ENCODE results near the gene ZNF143.

Gene ZNF143

DNA sequence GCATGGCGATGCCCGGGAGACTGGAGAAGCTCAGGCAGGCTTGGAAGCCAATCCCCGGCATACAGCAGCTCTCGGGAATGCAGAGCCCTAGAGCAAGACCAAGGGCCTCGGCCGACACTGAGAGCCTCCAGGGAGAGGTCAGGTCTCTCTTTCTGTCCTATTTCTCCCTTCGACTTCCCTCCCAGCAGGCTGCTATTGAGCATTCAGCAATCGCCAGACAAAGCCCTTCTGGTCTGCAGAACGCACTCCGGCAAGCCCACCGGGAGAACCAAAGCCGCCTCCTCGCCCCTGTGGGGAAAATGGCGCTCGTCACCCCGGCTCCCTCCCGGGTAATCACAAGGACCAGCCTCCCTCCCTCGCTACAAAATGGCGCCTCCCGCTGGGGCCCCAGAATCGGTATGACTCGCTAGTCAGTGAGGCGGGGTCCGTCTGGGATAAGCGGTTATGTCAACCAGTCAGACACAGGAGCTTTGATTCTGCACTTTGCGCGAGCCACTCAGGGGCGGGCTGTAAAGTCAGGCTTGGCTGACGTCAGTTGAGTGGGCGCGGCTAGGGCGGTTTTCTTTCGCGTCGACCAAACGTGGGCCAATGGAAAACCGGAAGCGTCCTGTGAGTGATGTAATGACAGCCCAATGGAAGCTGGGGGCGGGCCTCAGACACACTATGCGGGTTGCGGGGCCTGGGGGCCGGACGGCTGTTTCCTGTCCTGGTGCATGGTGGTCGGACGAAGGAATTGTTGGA is at the start of gene ZNF143:
TSS of gene ZNF143 (plus strand) at position 691 of the 741 bp plus-strand sequence. CDS start 10,297 bp downstream, outside the sequence.
- Histone ChIP-seq H3K4me2 (ENCODE audit: low read depth, low read length, poor library complexity, severe bottlenecking) (peak within 1 kb of the TSS; percentile 84), H3K9me3 (ENCODE audit: insufficient read depth, low read depth, low read length) (no peaks in the 10 kb centered on the region), H3K4me1 (ENCODE audit: insufficient read depth, low read length, poor library complexity, severe bottlenecking) (peaks cover 24% of the 10 kb centered on the region), H3K9me2 (replicated peaks; ENCODE audit: low read depth, low read length) (no peaks in the 10 kb centered on the region), H4K20me1 (ENCODE audit: insufficient read depth, low read length, poor library complexity, severe bottlenecking) (no peaks in the 10 kb centered on the region), H2AFZ (ENCODE audit: low read length) (peak within 1 kb of the TSS; percentile 48; the same call in 1 of the 2 replicates), H3K27me3 (ENCODE audit: insufficient read depth, low read length, poor library complexity, severe bottlenecking) (peaks cover 5% of the 10 kb centered on the region), H3K36me3 (ENCODE audit: insufficient read depth, low read length) (no peaks in the 10 kb centered on the region), H3F3A (ENCODE audit: low read depth) (peaks cover 3% of the 10 kb centered on the region; the same call in 1 of the 2 replicates), H3K9ac (ENCODE audit: low read depth, low read length, poor library complexity, severe bottlenecking) (peak within 1 kb of the TSS; percentile 99), H3K4me3 (ENCODE audit: low read length, poor library complexity, severe bottlenecking) (peak within 1 kb of the TSS; percentile 95), H3K79me2 (ENCODE audit: insufficient read depth, low read length) (peaks cover 46% of the 10 kb centered on the region)
- TF ChIP-seq, protein P1, sequence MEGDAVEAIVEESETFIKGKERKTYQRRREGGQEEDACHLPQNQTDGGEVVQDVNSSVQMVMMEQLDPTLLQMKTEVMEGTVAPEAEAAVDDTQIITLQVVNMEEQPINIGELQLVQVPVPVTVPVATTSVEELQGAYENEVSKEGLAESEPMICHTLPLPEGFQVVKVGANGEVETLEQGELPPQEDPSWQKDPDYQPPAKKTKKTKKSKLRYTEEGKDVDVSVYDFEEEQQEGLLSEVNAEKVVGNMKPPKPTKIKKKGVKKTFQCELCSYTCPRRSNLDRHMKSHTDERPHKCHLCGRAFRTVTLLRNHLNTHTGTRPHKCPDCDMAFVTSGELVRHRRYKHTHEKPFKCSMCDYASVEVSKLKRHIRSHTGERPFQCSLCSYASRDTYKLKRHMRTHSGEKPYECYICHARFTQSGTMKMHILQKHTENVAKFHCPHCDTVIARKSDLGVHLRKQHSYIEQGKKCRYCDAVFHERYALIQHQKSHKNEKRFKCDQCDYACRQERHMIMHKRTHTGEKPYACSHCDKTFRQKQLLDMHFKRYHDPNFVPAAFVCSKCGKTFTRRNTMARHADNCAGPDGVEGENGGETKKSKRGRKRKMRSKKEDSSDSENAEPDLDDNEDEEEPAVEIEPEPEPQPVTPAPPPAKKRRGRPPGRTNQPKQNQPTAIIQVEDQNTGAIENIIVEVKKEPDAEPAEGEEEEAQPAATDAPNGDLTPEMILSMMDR (conservative IDR thresholded peaks at IDR 0.05; ENCODE audit: low read length) = no peak
- no peak for TF ChIP-seq EZH2phosphoT487 (IDR thresholded peaks at IDR 0.05; ENCODE audit: borderline replicate concordance)

DNA sequence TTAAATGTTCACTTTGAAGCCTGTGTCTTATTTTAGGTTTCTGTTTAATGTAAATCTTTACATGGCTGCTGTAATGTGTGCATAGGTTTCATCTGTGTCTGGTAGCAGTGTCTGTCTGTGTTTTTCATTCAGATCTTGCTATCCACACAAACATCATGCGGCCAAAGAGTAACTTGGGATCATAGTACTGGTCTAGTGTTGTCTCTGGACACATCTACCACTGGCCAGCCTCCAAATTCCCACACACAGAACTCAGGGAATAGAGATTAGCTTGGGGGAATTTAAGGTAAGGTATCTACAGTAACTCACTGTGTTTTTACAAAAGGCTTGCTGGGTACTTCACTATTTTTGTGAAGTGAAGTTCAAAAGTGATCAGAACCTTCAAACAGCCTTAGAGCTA is 32.1 kb upstream of the ZNF143 start:
- H3F3A ChIP-seq (ENCODE audit: low read depth) = peaks cover 4% of the 10 kb centered on the region; the same call in 1 of the 2 replicates

DNA sequence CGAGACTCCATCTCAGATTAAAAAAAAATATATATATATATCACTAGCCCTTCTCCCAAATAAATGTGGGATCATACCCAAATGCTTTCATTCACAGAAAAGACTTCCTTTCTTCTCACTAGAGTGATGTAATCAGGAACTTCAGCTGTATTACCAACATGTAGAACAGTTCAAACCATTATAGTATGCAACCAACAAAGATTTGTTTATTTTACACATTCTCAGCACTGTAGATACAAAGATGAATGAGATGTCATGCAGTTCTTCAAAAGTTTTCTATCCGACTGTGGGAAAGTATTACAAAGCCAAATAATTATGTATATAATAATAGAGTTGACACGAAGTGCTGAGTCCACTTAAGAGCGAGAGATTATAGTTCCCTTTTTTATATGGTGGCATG is 22.2 kb upstream of the ZNF143 start:
- Histone ChIP-seq H3K4me1 (ENCODE audit: insufficient read depth, low read length, poor library complexity, severe bottlenecking) (no peaks in the 10 kb centered on the region), H4K20me1 (ENCODE audit: insufficient read depth, low read length, poor library complexity, severe bottlenecking) (peaks cover 2% of the 10 kb centered on the region), H3K9ac (ENCODE audit: low read depth, low read length, poor library complexity, severe bottlenecking) (no peak overlapping the region), H3K9me3 (ENCODE audit: insufficient read depth, low read depth, low read length) (no peaks in the 10 kb centered on the region), H3K27me3 (ENCODE audit: insufficient read depth, low read length, poor library complexity, severe bottlenecking) (no peaks in the 10 kb centered on the region), H3K9me2 (replicated peaks; ENCODE audit: low read depth, low read length) (no peaks in the 10 kb centered on the region), H3K4me2 (ENCODE audit: low read depth, low read length, poor library complexity, severe bottlenecking) (no peak overlapping the region), H3K36me3 (ENCODE audit: insufficient read depth, low read length) (peaks cover 90% of the 10 kb centered on the region), H3K79me2 (ENCODE audit: insufficient read depth, low read length) (no peaks in the 10 kb centered on the region), H3K4me3 (ENCODE audit: low read length, poor library complexity, severe bottlenecking) (no peak overlapping the region), H3F3A (ENCODE audit: low read depth) (no peaks in the 10 kb centered on the region), H2AFZ (ENCODE audit: low read length) (no peak overlapping the region)
- TF ChIP-seq, protein P1 (conservative IDR thresholded peaks at IDR 0.05; ENCODE audit: low read length) = no peak
- no peak for TF ChIP-seq EZH2phosphoT487 (IDR thresholded peaks at IDR 0.05; ENCODE audit: borderline replicate concordance)

More for the DNA sequence above, 32.1 kb upstream of the ZNF143 start:
- no peaks in the 10 kb centered on the region for H3K9me2 ChIP-seq (replicated peaks; ENCODE audit: low read depth, low read length)
- H3K4me3 ChIP-seq (ENCODE audit: low read length, poor library complexity, severe bottlenecking) = no peak overlapping the region
- TF ChIP-seq, protein P1 (conservative IDR thresholded peaks at IDR 0.05; ENCODE audit: low read length) = no peak
- no peak overlapping the region for H2AFZ ChIP-seq (ENCODE audit: low read length)
- no peak overlapping the region for H3K4me2 ChIP-seq (ENCODE audit: low read depth, low read length, poor library complexity, severe bottlenecking)
- peaks cover 94% of the 10 kb centered on the region for H3K36me3 ChIP-seq (ENCODE audit: insufficient read depth, low read length)
- no peaks in the 10 kb centered on the region for H3K9me3 ChIP-seq (ENCODE audit: insufficient read depth, low read depth, low read length)
- H3K79me2 ChIP-seq (ENCODE audit: insufficient read depth, low read length) = no peaks in the 10 kb centered on the region
- H4K20me1 ChIP-seq (ENCODE audit: insufficient read depth, low read length, poor library complexity, severe bottlenecking) = no peaks in the 10 kb centered on the region
- H3K9ac ChIP-seq (ENCODE audit: low read depth, low read length, poor library complexity, severe bottlenecking) = no peak overlapping the region
- H3K27me3 ChIP-seq (ENCODE audit: insufficient read depth, low read length, poor library complexity, severe bottlenecking) = no peaks in the 10 kb centered on the region
- H3K4me1 ChIP-seq (ENCODE audit: insufficient read depth, low read length, poor library complexity, severe bottlenecking) = no peaks in the 10 kb centered on the region
